ENCODE results near the gene TBC1D10A. TPM values are rescaled to one million over a fixed set of nuclear protein-coding genes. Genes with fewer than 3 reads are reported as not detected.

TBC1D10A gene
- total RNA-seq, 2 donors from 2014 or later = 20.5 to 20.7 TPM

GRCh38 chr22:30325724-30326254 lies 952 bp downstream of the TBC1D10A start:
- no peak for DNase-seq (ENCODE audit: low spot score)

GRCh38 chr22:30325065-30325720 lies 1.5 kb downstream of the TBC1D10A start:
- intact Hi-C loops (cut with DNase I) = no loop called here
- no peak for DNase-seq (ENCODE audit: low spot score)

More at GRCh38 chr22:30325724-30326254, 952 bp downstream of the TBC1D10A start:
- intact Hi-C loops (cut with DNase I) = no loop called here

GRCh38 chr22:30324014-30324730 lies 2.6 kb downstream of the TBC1D10A start:
- intact Hi-C loops (cut with DNase I) = no loop called here
- no peak for DNase-seq (ENCODE audit: low spot score)

GRCh38 chr22:30323246-30323645 lies 3.5 kb downstream of the TBC1D10A start:
- intact Hi-C loops (cut with DNase I) = no loop called here
- DNase-seq (ENCODE audit: low spot score) = no peak

GRCh38 chr22:30321461-30321860 lies 5.3 kb downstream of the TBC1D10A start:
- intact Hi-C loops (cut with DNase I) = no loop called here
- DNase-seq (ENCODE audit: low spot score) = no peak

- intact Hi-C loops (cut with DNase I) = no loop called here
- no peak for DNase-seq (ENCODE audit: low spot score)
These were observed 6.7 kb downstream of the TBC1D10A start for GRCh38 chr22:30320021-30320556.

- intact Hi-C loops (cut with DNase I) = no loop called here
These were observed 7.8 kb downstream of the TBC1D10A start for GRCh38 chr22:30318799-30319419.

GRCh38 chr22:30317778-30318177 lies 9.0 kb downstream of the TBC1D10A start:
- no peak for DNase-seq (ENCODE audit: low spot score)
- intact Hi-C loops (cut with DNase I) = loop anchor here in 1 of 2 donors (2.0 kb wide), 1 partner anchor 119 kb away; no protein-coding TSS in a partner anchor

More at GRCh38 chr22:30318799-30319419, 7.8 kb downstream of the TBC1D10A start:
- no peak for DNase-seq (ENCODE audit: low spot score)

- no peak for DNase-seq (ENCODE audit: low spot score)
- intact Hi-C loops (cut with DNase I) = loop anchor here in 1 of 2 donors (2.0 kb wide), 1 partner anchor 117 kb away; no protein-coding TSS in a partner anchor
These were observed 10.7 kb downstream of the TBC1D10A start for GRCh38 chr22:30315962-30316576.

- intact Hi-C loops (cut with DNase I) = no loop called here
- no peak for DNase-seq (ENCODE audit: low spot score)
These were observed 11.8 kb downstream of the TBC1D10A start for GRCh38 chr22:30314915-30315314.

GRCh38 chr22:30313527-30314363 lies 13.0 kb downstream of the TBC1D10A start:
- intact Hi-C loops (cut with DNase I) = no loop called here
- no peak for DNase-seq (ENCODE audit: low spot score)

- DNase-seq (ENCODE audit: low spot score) = no peak
- intact Hi-C loops (cut with DNase I) = no loop called here
These were observed 14.7 kb downstream of the TBC1D10A start for GRCh38 chr22:30312053-30312452.

GRCh38 chr22:30310881-30311771 lies 15.6 kb downstream of the TBC1D10A start:
- intact Hi-C loops (cut with DNase I) = no loop called here
- no peak for DNase-seq (ENCODE audit: low spot score)

GRCh38 chr22:30309951-30310741 lies 16.6 kb downstream of the TBC1D10A start:
- DNase-seq (ENCODE audit: low spot score) = no peak
- intact Hi-C loops (cut with DNase I) = no loop called here

GRCh38 chr22:30308518-30309230 lies 18.1 kb downstream of the TBC1D10A start:
- intact Hi-C loops (cut with DNase I) = no loop called here
- no peak for DNase-seq (ENCODE audit: low spot score)

- no peak for DNase-seq (ENCODE audit: low spot score)
- intact Hi-C loops (cut with DNase I) = no loop called here
These were observed 18.6 kb downstream of the TBC1D10A start for GRCh38 chr22:30308093-30308492.

Data from posterior vena cava (tissue), 2 donors.